NCI-H2081 (cell line): ENCODE results near the gene UGT2B10.
"Not testable (repeated sequence)": the region's sequence is repeated elsewhere in the genome, so short reads cannot be mapped to it uniquely, and the experiment has no call there.

ENCODE experiments used
- DNase-seq, 2 experiments: peaks; one replicate each; lab custom pipeline; 2025; lab: John Stamatoyannopoulos, UW

The UGT2B10 gene

DNA sequence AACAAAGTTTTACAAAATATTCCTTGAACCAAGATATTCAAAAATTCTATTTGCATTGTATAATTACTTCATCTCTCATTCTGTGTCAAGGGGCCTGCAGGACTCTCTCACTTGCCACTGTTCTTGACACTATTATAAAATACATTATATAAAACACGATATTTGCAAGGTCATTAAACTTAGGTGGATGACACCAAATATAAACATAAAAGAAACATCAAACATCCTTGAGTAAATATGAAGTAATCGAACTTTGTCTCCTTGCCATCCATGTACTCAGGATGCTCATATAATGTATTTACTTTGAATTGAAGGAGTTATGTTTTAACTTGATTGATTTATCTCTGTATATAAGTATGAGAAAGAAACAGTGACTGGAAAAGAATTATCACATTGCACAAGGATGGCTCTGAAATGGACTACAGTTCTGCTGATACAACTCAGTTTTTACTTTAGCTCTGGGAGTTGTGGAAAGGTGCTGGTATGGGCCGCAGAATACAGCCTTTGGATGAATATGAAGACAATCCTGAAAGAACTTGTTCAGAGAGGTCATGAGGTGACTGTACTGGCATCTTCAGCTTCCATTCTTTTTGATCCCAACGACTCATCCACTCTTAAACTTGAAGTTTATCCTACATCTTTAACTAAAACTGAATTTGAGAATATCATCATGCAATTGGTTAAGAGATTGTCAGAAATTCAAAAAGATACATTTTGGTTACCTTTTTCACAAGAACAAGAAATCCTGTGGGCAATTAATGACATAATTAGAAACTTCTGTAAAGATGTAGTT is at the start of gene UGT2B10:
Gene UGT2B10 (plus strand): TSS at position 378 of the 793 bp plus-strand sequence. CDS start 26 bp downstream, at position 404.
- DNase-seq: not testable (repeated sequence)

DNA sequence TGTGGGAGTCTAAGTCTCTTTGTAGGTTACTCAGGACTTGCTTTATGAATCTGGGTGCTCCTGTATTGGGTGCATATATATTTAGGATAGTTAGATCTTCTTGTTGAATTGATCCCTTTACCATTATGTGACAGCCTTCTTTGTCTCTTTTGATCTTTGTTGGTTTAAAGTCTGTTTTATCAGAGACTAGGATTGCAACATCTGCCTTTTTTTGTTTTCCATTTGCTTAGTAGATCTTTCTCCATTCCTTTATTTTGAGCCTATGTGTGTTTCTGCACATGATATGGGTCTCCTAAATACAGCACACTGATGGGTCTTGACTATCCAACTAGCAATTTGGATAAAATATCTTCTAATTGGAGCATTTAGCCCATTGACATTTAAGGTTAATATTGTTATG is 44.0 kb upstream of the UGT2B10 start:
- DNase-seq: not testable (repeated sequence)

DNA sequence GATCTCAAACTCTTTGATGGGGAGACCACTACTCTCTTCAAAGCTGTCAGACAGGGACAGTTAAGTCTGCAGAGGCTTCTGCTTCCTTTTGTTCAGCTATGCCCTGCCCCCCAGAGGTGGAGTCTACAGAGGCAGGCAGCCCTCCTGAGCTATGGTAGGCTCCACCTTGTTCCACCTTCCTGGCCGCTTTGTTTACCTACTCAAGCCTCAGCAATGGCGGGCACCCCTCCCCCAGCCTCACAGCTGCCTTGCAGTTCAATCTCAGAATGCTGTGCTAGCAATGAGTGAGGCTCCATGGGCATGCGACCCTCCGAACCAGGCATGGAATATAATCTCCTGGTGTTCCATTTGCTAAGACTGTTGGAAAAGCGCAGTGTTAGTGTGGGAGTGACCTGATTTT is 42.1 kb upstream of the UGT2B10 start:
- no peak for DNase-seq

DNA sequence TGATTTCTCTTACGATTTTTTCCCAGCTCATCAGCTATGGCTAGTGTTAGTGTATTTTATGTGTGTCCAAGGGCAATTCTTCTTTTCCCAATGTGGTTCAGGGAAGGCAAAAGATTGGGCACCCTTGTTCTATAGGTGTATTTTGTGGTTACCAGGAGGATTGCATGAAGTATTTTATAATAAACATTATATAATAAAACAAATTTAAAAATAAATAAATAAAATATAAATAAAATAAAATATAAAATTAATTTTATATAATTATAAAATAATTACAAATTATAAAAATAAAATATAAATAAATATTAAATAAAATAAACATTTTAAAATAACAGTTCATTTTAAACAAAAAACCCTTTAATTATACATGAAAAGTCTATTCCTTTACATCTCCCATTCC is 35.6 kb upstream of the UGT2B10 start:
- DNase-seq: no peak

DNA sequence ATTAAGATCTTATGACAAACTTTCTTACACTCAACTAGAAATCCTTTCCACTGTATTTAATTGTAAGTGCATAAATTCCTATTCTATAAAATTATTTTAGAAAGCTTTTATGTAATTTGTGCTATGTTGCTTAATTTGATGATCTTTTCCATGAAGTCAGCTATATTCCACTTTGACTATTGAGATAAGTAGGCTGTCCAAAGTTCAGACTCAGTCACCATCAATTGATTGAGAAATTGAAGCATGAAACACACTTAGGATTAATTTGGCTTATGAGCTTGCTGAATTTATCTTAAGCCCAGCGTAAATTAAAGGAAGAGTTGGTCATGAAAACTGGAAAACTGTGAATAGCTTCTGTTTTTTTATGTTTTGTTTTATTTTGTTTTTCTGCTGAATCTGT is 18.7 kb upstream of the UGT2B10 start:
- no peak for DNase-seq

DNA sequence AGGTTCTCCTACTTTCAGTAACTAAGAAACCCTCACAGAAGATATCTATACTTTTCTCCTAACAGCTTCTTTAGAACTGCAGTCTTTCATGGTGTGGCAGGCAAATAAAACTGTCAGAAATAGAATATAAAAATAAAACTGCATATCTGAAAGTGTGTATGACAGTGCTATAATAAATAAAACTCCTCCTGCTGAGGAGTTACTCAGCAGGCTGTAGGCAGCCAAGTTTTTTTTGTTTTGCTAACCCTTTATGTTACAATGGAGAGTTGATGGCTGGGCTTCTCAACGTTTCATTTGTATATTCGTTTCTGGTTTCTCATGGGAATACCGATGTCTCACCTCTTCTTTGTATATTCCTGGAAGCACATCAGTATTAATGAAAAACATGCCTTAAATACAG is 18.2 kb upstream of the UGT2B10 start:
- no peak for DNase-seq

DNA sequence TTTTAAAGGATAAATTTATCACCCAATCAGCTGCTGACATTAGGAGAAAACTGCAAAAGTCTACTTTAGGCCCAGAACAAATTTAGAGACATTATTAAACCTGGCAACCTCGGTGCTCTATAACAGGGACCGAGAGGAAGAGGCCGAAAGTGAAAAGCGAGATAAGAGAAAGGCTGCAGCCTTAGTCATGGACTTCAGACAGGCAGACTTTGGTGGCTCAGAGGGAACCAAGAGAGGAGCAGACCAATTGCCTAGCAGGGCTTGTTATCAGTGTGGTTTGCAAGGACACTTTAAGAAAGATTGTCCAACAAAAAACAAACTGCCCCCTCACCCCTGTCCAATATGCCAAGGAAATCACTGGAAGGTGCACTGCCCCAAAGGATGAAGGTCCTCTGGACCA is 12.8 kb upstream of the UGT2B10 start:
- no peak for DNase-seq

DNA sequence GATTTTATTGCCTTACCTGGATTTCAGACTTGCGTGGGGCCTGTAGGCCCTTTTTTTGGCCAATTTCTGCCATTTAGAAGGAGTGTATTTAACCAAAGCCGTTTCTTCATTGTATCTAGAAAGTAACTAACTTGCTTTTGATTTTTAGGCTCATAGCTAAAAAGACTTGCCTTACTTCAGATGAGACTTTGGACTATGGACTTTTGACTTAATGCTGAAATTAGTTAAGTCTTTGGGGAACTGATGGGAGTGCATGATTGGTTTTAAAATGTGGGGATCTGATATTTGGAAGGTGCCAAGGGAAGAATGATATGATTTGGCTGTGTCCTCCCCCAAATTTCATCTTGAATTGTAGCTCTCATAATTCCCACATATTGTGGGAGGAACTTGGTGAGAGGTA is 7.7 kb upstream of the UGT2B10 start:
- no peak for DNase-seq

DNA sequence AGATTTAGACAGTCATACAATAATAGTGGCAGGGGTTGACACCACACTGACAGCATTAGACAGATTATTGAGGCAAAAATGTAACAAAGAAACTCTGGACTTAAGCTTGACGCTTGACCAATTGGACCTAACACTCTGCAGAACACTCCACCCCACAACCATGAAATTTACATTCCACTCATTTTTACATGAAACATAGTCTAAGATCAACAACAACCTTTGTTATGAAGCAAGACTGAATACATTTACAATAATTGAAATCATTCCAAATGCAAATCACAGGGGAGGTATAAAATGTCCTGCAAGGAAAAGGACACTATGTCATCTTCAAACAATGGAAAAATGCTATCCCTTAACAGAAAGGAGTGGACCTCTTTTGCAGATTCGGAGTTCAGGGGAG is 4.9 kb upstream of the UGT2B10 start:
- DNase-seq: no peak

DNA sequence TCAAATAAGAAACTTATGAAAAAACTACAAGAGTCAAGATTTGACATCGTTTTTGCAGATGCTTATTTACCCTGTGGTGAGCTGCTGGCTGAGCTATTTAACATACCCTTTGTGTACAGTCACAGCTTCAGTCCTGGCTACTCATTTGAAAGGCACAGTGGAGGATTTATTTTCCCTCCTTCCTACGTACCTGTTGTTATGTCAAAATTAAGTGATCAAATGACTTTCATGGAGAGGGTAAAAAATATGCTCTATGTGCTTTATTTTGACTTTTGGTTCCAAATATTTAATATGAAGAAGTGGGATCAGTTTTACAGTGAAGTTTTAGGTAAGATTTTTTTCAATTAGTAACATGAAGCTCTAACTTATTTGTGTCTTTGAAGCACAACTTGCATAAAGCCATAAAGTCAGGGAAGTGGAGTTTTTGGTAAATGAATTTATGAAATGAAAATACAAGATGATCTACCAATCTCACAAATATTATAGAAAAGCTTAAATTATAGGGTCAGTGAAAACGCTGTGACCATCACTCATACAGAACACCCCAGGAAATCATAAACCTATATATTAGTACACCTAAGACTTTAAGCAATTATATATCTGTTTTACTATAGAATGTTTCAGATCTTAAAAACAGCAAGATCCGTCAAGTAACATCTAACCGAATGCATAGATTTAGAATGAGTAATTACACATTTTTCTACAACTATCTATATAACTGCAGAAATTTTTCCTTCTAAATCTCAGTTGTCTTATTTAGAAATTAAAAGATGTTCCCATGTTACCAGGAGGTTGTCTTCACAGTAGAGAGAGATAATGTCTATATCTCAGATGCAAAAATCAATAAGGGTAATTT is 844 bp downstream of the UGT2B10 start:
- DNase-seq: peak in 1 of 2 experiments; percentile 0

DNA sequence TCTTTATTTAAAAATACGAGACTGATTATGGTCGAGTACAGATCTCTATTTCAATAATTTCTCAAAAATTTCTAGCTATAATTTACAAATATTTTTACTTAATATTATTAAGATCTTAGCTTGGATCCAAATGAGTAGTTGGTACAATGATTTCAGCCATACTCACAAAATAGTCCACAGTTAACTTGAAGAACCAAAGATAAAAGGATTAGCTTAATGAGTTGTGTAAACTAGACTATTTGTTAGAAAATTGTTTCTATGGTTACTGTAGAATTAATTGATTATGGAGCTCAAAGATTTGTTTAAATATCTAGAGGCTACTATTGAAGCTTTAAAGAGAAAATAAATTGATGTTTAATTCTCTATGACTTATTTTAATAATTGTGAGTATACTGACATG is 1.6 kb downstream of the UGT2B10 start:
- no peak for DNase-seq

DNA sequence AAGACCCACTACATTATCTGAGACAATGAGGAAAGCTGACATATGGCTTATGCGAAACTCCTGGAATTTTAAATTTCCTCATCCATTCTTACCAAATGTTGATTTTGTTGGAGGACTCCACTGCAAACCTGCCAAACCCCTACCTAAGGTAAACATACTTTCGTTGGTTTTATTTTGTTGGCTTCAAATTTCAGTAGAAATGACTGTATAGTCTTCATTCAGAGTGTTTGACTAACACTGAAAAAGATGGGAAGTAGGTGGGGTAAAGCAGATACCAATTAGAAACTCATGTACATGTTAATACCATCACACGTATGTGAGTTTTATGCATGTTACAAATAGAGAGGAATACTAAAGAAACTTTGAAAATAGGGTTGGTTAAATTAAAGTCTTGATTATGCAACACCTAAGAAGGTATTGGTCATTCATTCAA is 2.3 kb downstream of the UGT2B10 start:
- peak in 1 of 2 experiments; percentile 2 for DNase-seq

DNA sequence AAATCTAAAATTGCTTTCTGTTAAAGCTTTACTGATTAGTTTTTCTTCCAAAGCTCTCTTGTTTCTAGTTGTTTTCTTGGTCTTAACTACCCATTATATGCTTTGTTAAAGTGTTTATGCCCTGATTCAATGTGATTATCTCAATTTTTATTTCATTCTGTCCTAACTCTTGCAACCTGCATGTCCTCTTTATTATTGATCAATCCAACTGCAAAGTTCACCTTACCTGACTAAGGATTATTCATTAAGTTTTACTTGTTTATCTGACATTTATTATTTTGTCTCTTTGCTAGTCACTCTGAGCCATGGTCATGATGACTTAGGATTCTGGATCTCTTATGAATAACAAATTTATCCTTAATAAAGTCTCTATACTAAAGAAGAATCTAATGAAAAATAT is 15.8 kb downstream of the UGT2B10 start:
- DNase-seq: no peak

DNA sequence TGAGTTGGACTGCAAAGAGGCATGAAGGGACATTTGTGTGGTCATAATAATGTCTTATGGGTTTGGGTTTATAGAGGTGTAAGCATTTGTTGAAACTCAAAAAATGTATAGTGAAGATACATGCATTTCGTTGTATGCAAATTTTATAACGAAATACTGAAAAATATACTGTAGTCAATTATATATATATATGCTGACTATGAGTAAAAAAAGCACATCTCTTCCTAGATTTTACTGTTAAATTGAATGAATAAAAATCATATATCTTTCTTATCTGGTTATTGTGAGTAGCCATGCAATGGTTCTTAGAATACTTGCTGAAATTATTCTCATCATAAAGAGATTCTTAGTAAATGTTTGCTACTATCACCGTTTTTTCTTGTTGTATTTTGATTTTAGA is 34.5 kb downstream of the UGT2B10 start:
- DNase-seq: no peak

DNA sequence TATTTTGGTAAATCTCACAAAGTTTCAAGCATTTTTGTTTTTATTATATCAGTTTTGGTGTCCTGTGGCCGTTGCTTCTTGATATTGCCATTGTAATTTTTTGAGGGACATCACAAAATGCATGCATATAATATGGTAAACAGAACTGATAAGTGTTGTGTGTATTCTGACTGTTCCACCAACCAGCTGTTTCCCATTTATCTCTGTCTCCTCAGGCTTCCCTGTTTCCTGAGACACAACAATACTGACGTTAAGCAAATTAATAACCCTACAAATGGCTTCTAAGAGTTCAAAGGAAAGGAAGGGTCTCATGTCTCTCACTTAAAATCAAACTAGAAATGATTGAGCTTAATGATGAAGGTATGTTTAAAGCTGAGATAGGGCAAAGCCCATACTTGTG is 40.0 kb downstream of the UGT2B10 start:
- no peak for DNase-seq

DNA sequence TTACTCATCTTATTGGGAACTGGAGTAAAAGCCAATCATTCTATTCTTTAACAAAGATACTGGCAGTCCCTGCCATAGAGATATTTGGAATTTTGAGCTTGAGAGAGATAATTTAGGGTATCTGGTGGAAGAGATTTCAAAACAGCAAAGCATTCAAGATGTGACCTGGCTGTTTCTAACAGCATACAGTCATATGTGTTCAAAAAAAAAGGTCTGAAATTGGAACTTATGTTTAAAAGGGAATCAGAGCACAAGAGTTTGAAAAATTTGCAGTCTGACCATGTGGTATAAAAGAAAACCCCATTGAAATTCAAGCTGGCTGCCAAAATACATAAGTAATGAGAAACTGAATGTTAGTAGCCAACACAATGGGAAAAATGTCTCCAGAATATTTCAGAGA is 42.2 kb downstream of the UGT2B10 start:
- no peak for DNase-seq

DNA sequence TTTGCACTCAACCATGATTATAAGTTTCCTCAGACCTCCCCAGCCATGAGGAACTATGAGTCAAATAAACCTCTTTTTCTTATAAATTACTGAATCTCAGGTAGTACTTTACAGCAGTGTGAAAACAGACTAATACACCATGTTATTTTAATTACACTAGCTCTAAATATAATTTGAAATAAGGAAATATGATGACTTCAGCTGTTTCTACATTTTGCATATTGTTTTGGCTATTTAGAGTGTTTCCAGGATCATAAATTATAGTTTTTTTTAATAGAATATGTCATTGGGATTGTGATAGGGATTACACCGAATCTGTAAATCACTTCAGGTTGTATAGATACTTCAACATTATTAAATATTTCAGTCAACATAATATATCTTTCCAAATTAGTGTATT is 43.9 kb downstream of the UGT2B10 start:
- no peak for DNase-seq

DNA sequence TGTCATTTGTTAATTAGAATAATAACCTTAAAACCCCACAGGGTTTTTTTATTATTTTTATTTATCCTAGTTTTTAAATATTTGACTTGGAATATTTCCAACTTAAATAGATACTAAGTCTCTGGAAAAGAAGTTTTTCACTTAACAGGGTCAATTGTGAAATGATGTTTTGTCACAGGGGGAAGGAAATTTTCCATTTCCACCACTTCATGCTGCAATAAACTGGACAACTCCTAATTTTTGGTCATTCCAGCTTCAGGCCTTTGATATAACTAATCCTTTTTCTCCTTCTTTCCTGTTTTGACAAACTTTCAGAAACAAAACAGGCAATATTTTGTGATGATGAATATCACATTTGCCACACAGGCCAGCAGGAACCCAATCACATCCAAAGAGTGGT is 45.3 kb downstream of the UGT2B10 start:
- DNase-seq: no peak

DNA sequence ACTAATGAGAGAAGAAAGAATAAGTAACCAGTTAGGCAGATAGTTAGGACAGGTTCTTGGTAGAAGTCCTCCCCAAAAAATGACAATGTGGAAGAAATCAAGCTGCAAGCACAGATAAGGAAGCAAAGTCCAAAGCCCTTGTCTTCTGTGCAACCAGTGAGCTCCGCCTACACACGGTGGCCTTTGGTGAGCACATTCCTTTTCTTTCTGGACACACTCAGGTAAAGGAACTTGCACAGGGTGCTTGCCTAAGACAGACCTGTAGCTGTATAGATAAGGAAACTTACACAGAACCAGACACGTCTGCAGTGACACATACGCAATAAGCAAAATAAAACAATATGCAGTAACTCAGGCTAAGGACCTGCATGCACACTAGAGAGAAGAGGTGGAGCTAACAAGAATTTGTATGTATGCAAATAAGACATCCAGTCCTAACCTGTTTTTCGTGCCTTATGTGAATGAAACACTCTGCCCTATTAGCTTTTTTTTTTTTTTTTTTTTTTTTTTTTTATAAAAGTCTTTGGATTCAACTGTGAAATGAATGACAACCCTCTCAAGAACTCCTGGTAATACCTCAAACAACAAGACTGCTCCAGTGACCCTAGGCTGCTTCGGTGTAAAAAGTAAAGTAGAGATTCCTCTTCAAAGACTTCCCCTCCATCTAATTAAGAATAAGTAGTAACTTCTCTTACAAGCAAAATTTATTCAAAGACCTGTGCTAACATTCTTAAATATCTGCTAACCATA is 48.8 kb downstream of the UGT2B10 start:
- no peak for DNase-seq

DNA sequence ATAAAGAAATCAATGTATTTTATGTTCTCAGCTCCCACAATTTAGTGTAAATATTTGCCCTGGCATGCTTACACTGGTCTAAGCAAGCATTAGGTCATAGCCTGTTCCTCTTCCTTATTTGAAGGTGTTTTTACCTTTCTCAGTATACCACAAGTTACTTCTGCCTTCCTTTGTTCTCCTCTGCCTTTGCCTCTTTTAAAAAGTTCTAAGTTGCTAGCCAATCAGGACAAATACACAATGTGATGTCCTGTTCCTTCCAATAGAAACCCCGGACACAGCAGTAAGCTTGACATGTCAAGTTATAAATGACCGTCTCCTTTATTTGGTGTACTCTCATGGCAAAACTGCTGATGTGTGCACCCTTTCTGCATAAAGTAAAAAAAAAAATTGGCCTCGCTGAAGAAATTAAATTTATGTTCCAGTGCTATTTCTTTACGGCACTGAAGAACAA is 49.4 kb downstream of the UGT2B10 start:
- DNase-seq: no peak

DNA sequence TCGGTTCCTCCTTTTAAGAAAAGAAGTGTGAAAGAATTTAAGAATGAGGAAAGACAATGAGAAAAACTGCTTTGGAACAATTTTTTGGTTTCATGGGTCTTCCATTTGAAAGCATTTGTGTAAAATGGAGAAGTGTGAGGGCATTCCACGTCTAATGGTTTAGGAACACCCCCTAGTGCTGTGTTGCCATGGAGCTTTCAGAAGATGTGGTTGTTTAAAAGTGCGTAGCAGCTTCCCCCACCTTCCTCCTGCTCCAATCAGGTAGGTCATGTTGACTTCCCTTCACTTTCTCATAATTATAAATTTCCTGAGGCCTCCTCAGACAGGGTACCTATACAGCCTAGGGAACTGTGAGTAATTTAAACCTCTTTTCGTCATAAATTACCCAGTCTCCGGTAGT is 50.0 kb downstream of the UGT2B10 start:
- DNase-seq: no peak

DNA sequence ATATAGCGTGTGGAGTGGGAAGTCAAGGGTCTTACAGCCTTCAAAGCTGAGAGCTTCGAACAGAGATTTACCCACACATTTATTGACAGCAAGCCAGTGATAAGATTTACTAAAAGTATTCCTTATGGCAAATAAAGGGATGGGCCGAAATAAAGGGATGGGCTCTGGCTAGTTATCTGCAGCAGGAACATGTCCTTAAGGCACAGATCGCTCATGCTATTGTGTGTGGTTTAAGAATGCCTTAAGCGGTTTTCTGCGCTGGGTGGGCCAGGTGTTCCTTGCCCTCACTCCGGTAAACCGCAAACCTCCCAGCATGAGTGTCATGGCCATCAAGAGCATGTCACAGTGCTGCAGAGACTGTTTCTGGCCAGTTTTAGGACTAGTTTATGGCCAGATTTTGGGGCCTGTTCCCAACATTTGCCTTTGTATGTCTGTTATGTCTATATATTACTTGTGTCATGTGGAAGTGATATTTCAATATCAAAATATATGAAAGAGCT is 53.5 kb downstream of the UGT2B10 start:
- no peak for DNase-seq
